Measurements from ENCODE around the gene IRS4.

DNA sequence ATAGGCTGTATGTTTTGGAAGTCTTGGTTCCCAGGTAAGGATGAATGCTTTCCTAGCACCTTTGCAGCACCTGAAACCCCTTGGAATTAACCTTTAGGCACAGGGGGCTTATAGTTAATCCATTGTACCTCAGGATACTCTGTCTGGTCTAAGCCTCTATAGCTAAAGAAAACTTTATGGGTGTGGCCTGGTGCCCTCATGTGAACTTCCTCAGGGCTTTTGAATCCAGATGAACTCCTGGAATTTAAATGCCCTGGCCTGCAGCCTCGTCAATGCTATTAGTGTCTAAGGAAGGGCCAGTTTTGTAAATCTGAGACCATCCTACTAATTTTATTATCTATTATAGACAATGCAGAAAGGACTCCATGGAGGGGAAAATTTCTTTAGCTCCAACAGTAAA is 33.8 kb downstream of the IRS4 start:
- TF ChIP-seq HDGF (IDR thresholded peaks at IDR 0.05; ENCODE audit: borderline replicate concordance) (no peak), SP1 (IDR thresholded peaks at IDR 0.05) (no peak), NFRKB (IDR thresholded peaks at IDR 0.05) (no peak), FOXM1 (IDR thresholded peaks at IDR 0.05; ENCODE audit: borderline replicate concordance) (no peak), SUZ12 (IDR thresholded peaks at IDR 0.05) (no peak), ELF4 (IDR thresholded peaks at IDR 0.05) (no peak), ZNF384 (IDR thresholded peaks at IDR 0.05) (no peak), FOXA1 (IDR thresholded peaks at IDR 0.05) (no peak), BHLHE40 (IDR thresholded peaks at IDR 0.05; ENCODE audit: borderline replicate concordance) (no peak), FOXK2 (IDR thresholded peaks at IDR 0.05) (no peak)
- TF ChIP-seq, protein P1, sequence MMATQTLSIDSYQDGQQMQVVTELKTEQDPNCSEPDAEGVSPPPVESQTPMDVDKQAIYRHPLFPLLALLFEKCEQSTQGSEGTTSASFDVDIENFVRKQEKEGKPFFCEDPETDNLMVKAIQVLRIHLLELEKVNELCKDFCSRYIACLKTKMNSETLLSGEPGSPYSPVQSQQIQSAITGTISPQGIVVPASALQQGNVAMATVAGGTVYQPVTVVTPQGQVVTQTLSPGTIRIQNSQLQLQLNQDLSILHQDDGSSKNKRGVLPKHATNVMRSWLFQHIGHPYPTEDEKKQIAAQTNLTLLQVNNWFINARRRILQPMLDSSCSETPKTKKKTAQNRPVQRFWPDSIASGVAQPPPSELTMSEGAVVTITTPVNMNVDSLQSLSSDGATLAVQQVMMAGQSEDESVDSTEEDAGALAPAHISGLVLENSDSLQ (IDR thresholded peaks at IDR 0.05): no peak
